Mesendoderm (in vitro differentiated cells): ENCODE results near the gene DNMBP.

Experiments
- DNase-seq: peaks from one replicate; pipeline ENCODE4 v3.0.0; 2013
- H2AK5ac ChIP-seq: 2 replicates; pipeline ENCODE4 v1.6.1; 2013; ENCODE audit warnings: low read length, inconsistent platforms
- H2BK120ac ChIP-seq: 2 replicates; pipeline ENCODE4 v1.6.1; 2013; ENCODE audit warnings: low read depth, mild to moderate bottlenecking, low read length, moderate library complexity, mixed read lengths
- H2BK15ac ChIP-seq: replicated peaks from 2 replicates; pipeline ENCODE4 v1.6.1; 2013; ENCODE audit warnings: low read depth, mild to moderate bottlenecking, moderate library complexity
- H2BK5ac ChIP-seq: 2 replicates; pipeline ENCODE4 v1.6.1; 2013; ENCODE audit warnings: low read length, inconsistent platforms
- H3K18ac ChIP-seq: 2 replicates; pipeline ENCODE4 v1.6.1; 2013; ENCODE audit warnings: mild to moderate bottlenecking, low read length, mixed read lengths
- H3K23ac ChIP-seq: one replicate; pipeline ENCODE4 v1.6.1; 2013; ENCODE audit warnings: low read length
- H3K27ac ChIP-seq: 2 replicates; pipeline ENCODE4 v1.5.1; 2013; ENCODE audit warnings: low read depth, mild to moderate bottlenecking, inconsistent platforms, low read length, moderate library complexity
- H3K27me3 ChIP-seq: 2 replicates; pipeline ENCODE4 v1.6.1; 2013; ENCODE audit warnings: low read length, control low read depth, mild to moderate bottlenecking, inconsistent platforms; ENCODE audit not compliant: insufficient read depth, poor library complexity
- H3K36me3 ChIP-seq: 2 replicates; pipeline ENCODE4 v1.6.1; 2013; ENCODE audit warnings: low read length, inconsistent platforms; ENCODE audit not compliant: control insufficient read depth, insufficient read depth
- H3K4ac ChIP-seq: one replicate; pipeline ENCODE4 v1.6.1; 2013; ENCODE audit warnings: low read depth, mild to moderate bottlenecking, low read length, moderate library complexity
- H3K4me1 ChIP-seq: 2 replicates; pipeline ENCODE4 v1.6.1; 2013; ENCODE audit warnings: low read depth, low read length, inconsistent platforms; ENCODE audit not compliant: control insufficient read depth
- H3K4me2 ChIP-seq: 2 replicates; pipeline ENCODE4 v1.6.1; 2013; ENCODE audit warnings: low read length
- H3K4me3 ChIP-seq: 2 replicates; pipeline ENCODE4 v1.5.1; 2013; ENCODE audit warnings: mild to moderate bottlenecking, low read length
- H3K56ac ChIP-seq: one replicate; pipeline ENCODE4 v1.6.1; 2013; ENCODE audit warnings: low read length
- H3K79me1 ChIP-seq: 2 replicates; pipeline ENCODE4 v1.6.1; 2013; ENCODE audit warnings: low read length, inconsistent platforms
- H3K79me2 ChIP-seq: 2 replicates; pipeline ENCODE4 v1.6.1; 2013; ENCODE audit warnings: mild to moderate bottlenecking, low read length; ENCODE audit not compliant: control insufficient read depth, insufficient read depth
- H3K9ac ChIP-seq: 2 replicates; pipeline ENCODE4 v1.6.1; 2013; ENCODE audit warnings: low read length, inconsistent platforms
- H4K5ac ChIP-seq: one replicate; pipeline ENCODE4 v1.6.1; 2013; ENCODE audit warnings: low read length
- H4K8ac ChIP-seq: one replicate; pipeline ENCODE4 v1.6.1; 2013; ENCODE audit warnings: low read depth, mild to moderate bottlenecking, control low read depth, low read length, moderate library complexity
- WGBS: extraction: QIAGEN DNeasy Blood & Tissue Kit; methylation state at CpG from one replicate; pipeline ENCODE4 v1.1.7; 2013; ENCODE audit warnings: low lambda C conversion rate, missing lambda C conversion rate; ENCODE audit not compliant: insufficient coverage; ENCODE audit errors: extremely low coverage; 5-methylcytosine and 5-hydroxymethylcytosine counted together

DNMBP gene

GRCh38 chr10:99913831-99914235 lies 95.9 kb downstream of the DNMBP start:
- H2AK5ac ChIP-seq = no peak overlapping the region
- peak overlapping the region; percentile 21 for H4K5ac ChIP-seq
- peak overlapping the region; percentile 96 for H2BK5ac ChIP-seq
- peak overlapping the region; percentile 53 for H3K18ac ChIP-seq
- peak overlapping the region; percentile 51 for H3K4me3 ChIP-seq
- peak overlapping the region; percentile 64 for H3K4me2 ChIP-seq
- no peaks in the 10 kb centered on the region for H3K36me3 ChIP-seq
- DNase-seq = peak; percentile 99
- peaks cover 26% of the 10 kb centered on the region for H3K79me2 ChIP-seq
- H3K27ac ChIP-seq = peak overlapping the region; percentile 98
- no peak overlapping the region for H2BK15ac ChIP-seq
- H3K9ac ChIP-seq = peak overlapping the region; percentile 83
- H4K8ac ChIP-seq = no peak overlapping the region
- no CpG with 5 or more reads among the region's 9 CpGs for WGBS
- H3K4me1 ChIP-seq = peaks cover 6% of the 10 kb centered on the region
- peak overlapping the region; percentile 38 for H3K4ac ChIP-seq
- no peaks in the 10 kb centered on the region for H3K27me3 ChIP-seq
- peak overlapping the region; percentile 93 for H3K56ac ChIP-seq
- H3K79me1 ChIP-seq = peaks cover 4% of the 10 kb centered on the region
- no peak overlapping the region for H3K23ac ChIP-seq
- H2BK120ac ChIP-seq = peak overlapping the region; percentile 5

- no peak overlapping the region for H2BK120ac ChIP-seq
- peaks cover 2% of the 10 kb centered on the region for H3K36me3 ChIP-seq
Measured at GRCh38 chr10:99912041-99912440, 97.7 kb downstream of the DNMBP start.

GRCh38 chr10:99908512-99908911 lies 101.2 kb downstream of the DNMBP start:
- Histone ChIP-seq H3K79me1 (peaks cover 6% of the 10 kb centered on the region), H2BK5ac (no peak overlapping the region), H2BK15ac (no peak overlapping the region), H3K4me2 (no peak overlapping the region), H3K4ac (no peak overlapping the region), H3K4me3 (no peak overlapping the region), H3K27ac (no peak overlapping the region), H4K5ac (no peak overlapping the region), H3K56ac (no peak overlapping the region), H3K79me2 (peaks cover 26% of the 10 kb centered on the region), H3K23ac (no peak overlapping the region), H3K4me1 (peaks cover 3% of the 10 kb centered on the region), H3K18ac (no peak overlapping the region), H2AK5ac (no peak overlapping the region), H2BK120ac (no peak overlapping the region), H3K9ac (no peak overlapping the region), H3K36me3 (peaks cover 2% of the 10 kb centered on the region), H3K27me3 (no peaks in the 10 kb centered on the region), H4K8ac (no peak overlapping the region)
- no peak for DNase-seq
- no CpG with 5 or more reads among the region's 3 CpGs for whole genome bisulfite sequencing

More at GRCh38 chr10:99912041-99912440, 97.7 kb downstream of the DNMBP start:
- no peak for DNase-seq
- Histone ChIP-seq H3K4me3 (no peak overlapping the region), H3K4ac (no peak overlapping the region), H3K79me2 (peaks cover 26% of the 10 kb centered on the region), H2BK5ac (no peak overlapping the region), H3K27ac (no peak overlapping the region), H3K4me2 (no peak overlapping the region), H3K23ac (no peak overlapping the region), H3K79me1 (peaks cover 6% of the 10 kb centered on the region), H3K9ac (peak overlapping the region; percentile 47), H4K5ac (no peak overlapping the region), H3K27me3 (no peaks in the 10 kb centered on the region), H3K56ac (peak overlapping the region; percentile 12), H3K4me1 (peaks cover 6% of the 10 kb centered on the region), H2BK15ac (no peak overlapping the region), H4K8ac (peak overlapping the region; percentile 81), H2AK5ac (no peak overlapping the region), H3K18ac (peak overlapping the region; percentile 93)

GRCh38 chr10:99906470-99906869 lies 103.3 kb downstream of the DNMBP start:
- Histone ChIP-seq H3K36me3 (peaks cover 2% of the 10 kb centered on the region), H3K79me1 (peaks cover 6% of the 10 kb centered on the region), H2BK5ac (no peak overlapping the region), H2BK120ac (no peak overlapping the region), H2BK15ac (no peak overlapping the region), H3K27ac (no peak overlapping the region), H3K27me3 (no peaks in the 10 kb centered on the region), H3K18ac (no peak overlapping the region), H4K5ac (no peak overlapping the region), H3K79me2 (peaks cover 15% of the 10 kb centered on the region), H3K4me1 (no peaks in the 10 kb centered on the region), H3K4ac (no peak overlapping the region), H3K4me3 (no peak overlapping the region), H3K56ac (no peak overlapping the region), H2AK5ac (no peak overlapping the region), H3K9ac (no peak overlapping the region), H3K4me2 (no peak overlapping the region), H3K23ac (no peak overlapping the region), H4K8ac (no peak overlapping the region)
- WGBS = no CpG with 5 or more reads among the region's 9 CpGs
- DNase-seq = no peak

GRCh38 chr10:99905971-99906370 lies 103.8 kb downstream of the DNMBP start:
- Histone ChIP-seq H2AK5ac (no peak overlapping the region), H2BK120ac (no peak overlapping the region), H3K56ac (no peak overlapping the region), H3K4me3 (no peak overlapping the region), H4K8ac (no peak overlapping the region), H3K23ac (no peak overlapping the region), H3K4ac (no peak overlapping the region), H3K36me3 (peaks cover 2% of the 10 kb centered on the region), H3K79me2 (peaks cover 14% of the 10 kb centered on the region), H3K27ac (no peak overlapping the region), H3K18ac (no peak overlapping the region), H3K4me2 (no peak overlapping the region), H2BK5ac (no peak overlapping the region), H3K4me1 (no peaks in the 10 kb centered on the region), H4K5ac (no peak overlapping the region), H3K27me3 (no peaks in the 10 kb centered on the region), H3K9ac (no peak overlapping the region), H2BK15ac (no peak overlapping the region), H3K79me1 (peaks cover 6% of the 10 kb centered on the region)
- no CpG with 5 or more reads among the region's 3 CpGs for WGBS
- no peak for DNase-seq

GRCh38 chr10:99895867-99896266 lies 113.9 kb downstream of the DNMBP start:
- no peak overlapping the region for H2BK5ac ChIP-seq
- H3K23ac ChIP-seq = no peak overlapping the region
- no peak overlapping the region for H3K56ac ChIP-seq
- DNase-seq = no peak
- no peak overlapping the region for H2BK15ac ChIP-seq
- H3K27me3 ChIP-seq = no peaks in the 10 kb centered on the region
- H3K4me1 ChIP-seq = no peaks in the 10 kb centered on the region
- H4K5ac ChIP-seq = no peak overlapping the region
- no peak overlapping the region for H3K18ac ChIP-seq
- no peak overlapping the region for H3K4ac ChIP-seq
- no peak overlapping the region for H3K27ac ChIP-seq
- no peaks in the 10 kb centered on the region for H3K79me2 ChIP-seq
- no peak overlapping the region for H3K9ac ChIP-seq
- peaks cover 10% of the 10 kb centered on the region for H3K36me3 ChIP-seq
- no peak overlapping the region for H3K4me2 ChIP-seq
- H2BK120ac ChIP-seq = no peak overlapping the region
- H2AK5ac ChIP-seq = no peak overlapping the region
- H3K79me1 ChIP-seq = no peaks in the 10 kb centered on the region
- 100% methylated on average over 1 of the region's 9 CpGs for WGBS
- no peak overlapping the region for H3K4me3 ChIP-seq
- H4K8ac ChIP-seq = no peak overlapping the region
